ENCODE data around the gene APBB2. TPM values are rescaled to one million over a fixed set of nuclear protein-coding genes. Genes with fewer than 3 reads are reported as not detected.

APBB2 gene
- total and polyA plus RNA-seq, 4 donors: 4.8 to 31.5 (median 11.2) TPM

DNA sequence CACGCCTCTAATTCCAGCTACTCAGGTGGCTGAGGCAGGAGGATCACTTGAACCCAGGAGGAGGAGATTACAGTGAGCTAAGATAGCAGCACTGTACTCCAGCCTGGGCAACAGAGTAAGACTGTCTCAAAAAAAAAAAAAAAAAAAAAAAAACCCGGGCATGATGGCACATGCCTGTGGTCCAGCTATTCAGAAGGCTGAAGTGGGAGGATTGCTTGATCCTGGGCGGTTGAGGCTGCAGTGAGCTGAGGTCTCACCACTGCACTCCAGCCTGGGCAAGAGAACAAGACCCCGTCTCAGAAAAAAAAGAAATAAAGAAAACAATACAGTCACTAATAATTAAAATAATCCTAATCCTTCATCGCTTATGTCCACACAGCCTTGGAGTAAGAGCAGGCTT is 68.1 kb downstream of the APBB2 start:
- 95% methylated on average over 5 of the region's 5 CpGs for WGBS
- Histone ChIP-seq H3K27ac (ENCODE audit: low read depth in 1 of 2, low read length in 2 of 2) (peak overlapping the region; percentile 66 to 85), H3K9ac (ENCODE audit: low read depth in 1 of 2, low read length in 2 of 2) (peak overlapping the region in 1 of 2 donors; percentile 32)

DNA sequence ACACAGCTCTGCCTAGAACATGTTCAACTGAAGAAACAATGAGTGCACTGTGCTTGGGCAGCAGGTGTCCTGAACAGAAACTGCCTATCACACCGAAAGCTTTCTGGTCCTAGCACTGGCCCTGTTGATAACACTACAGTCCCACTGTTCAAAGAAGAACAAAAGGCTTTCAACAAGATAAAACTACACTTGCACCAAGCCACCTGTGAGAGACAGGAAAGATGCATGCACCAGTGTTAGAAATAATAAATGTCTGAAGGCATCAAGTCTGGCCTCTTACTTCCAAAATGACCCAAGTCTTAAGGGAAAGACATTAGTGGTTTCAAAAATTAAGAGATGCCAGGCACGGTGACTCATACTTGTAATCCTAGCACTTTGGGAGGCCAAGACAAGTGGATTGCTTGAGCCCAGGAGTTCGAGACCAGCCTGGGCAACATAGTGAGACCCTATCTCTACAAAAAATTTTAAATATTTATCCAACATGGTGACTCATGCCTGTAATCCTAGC is 68.7 kb downstream of the APBB2 start:
- TF ChIP-seq FOXA2 (IDR thresholded peaks at IDR 0.05) (no peak), JUND (IDR thresholded peaks at IDR 0.05) (no peak)
- TF ChIP-seq, protein P1, sequence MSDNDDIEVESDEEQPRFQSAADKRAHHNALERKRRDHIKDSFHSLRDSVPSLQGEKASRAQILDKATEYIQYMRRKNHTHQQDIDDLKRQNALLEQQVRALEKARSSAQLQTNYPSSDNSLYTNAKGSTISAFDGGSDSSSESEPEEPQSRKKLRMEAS (IDR thresholded peaks at IDR 0.05): no peak
- no peak overlapping the region for H3K9ac ChIP-seq (ENCODE audit: low read depth in 1 of 2, low read length in 2 of 2)
- H3K36me3 ChIP-seq (ENCODE audit: control insufficient read depth in 4 of 4, insufficient read depth in 3 of 4, low read depth in 1 of 4, low read length in 3 of 4): no peaks in the 10 kb centered on the region
- peak overlapping the region in 1 of 2 donors; percentile 91 for H3K27ac ChIP-seq (ENCODE audit: low read depth in 1 of 2, low read length in 2 of 2)
- H3K9me3 ChIP-seq (ENCODE audit: control insufficient read depth in 4 of 4, low read length in 3 of 4): no peaks in the 10 kb centered on the region
- peaks cover 6 to 43% (median 30%) of the 10 kb centered on the region in 4 donors for H3K4me1 ChIP-seq (ENCODE audit: control insufficient read depth in 4 of 4, insufficient read depth in 4 of 4, low read length in 3 of 4)
- 89% methylated on average over 3 of the region's 3 CpGs for WGBS
- H3K27me3 ChIP-seq (ENCODE audit: control insufficient read depth in 4 of 4, insufficient read depth in 4 of 4, low read length in 3 of 4): no peaks in the 10 kb centered on the region
- no peak for DNase-seq (ENCODE audit: low spot score)
- H3K4me3 ChIP-seq (ENCODE audit: low read depth in 1 of 3, low read length in 3 of 3): no peak overlapping the region

More for the DNA sequence above, 68.1 kb downstream of the APBB2 start:
- H3K36me3 ChIP-seq (ENCODE audit: control insufficient read depth in 4 of 4, insufficient read depth in 3 of 4, low read depth in 1 of 4, low read length in 3 of 4): no peaks in the 10 kb centered on the region
- H3K27me3 ChIP-seq (ENCODE audit: control insufficient read depth in 4 of 4, insufficient read depth in 4 of 4, low read length in 3 of 4): no peaks in the 10 kb centered on the region
- TF ChIP-seq EGR1 (IDR thresholded peaks at IDR 0.05; ENCODE audit: low read depth in 2 of 2): no peak
- TF ChIP-seq, protein P2, sequence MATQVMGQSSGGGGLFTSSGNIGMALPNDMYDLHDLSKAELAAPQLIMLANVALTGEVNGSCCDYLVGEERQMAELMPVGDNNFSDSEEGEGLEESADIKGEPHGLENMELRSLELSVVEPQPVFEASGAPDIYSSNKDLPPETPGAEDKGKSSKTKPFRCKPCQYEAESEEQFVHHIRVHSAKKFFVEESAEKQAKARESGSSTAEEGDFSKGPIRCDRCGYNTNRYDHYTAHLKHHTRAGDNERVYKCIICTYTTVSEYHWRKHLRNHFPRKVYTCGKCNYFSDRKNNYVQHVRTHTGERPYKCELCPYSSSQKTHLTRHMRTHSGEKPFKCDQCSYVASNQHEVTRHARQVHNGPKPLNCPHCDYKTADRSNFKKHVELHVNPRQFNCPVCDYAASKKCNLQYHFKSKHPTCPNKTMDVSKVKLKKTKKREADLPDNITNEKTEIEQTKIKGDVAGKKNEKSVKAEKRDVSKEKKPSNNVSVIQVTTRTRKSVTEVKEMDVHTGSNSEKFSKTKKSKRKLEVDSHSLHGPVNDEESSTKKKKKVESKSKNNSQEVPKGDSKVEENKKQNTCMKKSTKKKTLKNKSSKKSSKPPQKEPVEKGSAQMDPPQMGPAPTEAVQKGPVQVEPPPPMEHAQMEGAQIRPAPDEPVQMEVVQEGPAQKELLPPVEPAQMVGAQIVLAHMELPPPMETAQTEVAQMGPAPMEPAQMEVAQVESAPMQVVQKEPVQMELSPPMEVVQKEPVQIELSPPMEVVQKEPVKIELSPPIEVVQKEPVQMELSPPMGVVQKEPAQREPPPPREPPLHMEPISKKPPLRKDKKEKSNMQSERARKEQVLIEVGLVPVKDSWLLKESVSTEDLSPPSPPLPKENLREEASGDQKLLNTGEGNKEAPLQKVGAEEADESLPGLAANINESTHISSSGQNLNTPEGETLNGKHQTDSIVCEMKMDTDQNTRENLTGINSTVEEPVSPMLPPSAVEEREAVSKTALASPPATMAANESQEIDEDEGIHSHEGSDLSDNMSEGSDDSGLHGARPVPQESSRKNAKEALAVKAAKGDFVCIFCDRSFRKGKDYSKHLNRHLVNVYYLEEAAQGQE (IDR thresholded peaks at IDR 0.05): peak; percentile 40
- H3K9me3 ChIP-seq (ENCODE audit: control insufficient read depth in 4 of 4, low read length in 3 of 4): no peaks in the 10 kb centered on the region
- no peak for DNase-seq (ENCODE audit: low spot score)
- H3K4me3 ChIP-seq (ENCODE audit: low read depth in 1 of 3, low read length in 3 of 3): peak overlapping the region in 1 of 3 donors; percentile 29
- peaks cover 6 to 43% (median 30%) of the 10 kb centered on the region in 4 donors for H3K4me1 ChIP-seq (ENCODE audit: control insufficient read depth in 4 of 4, insufficient read depth in 4 of 4, low read length in 3 of 4)

DNA sequence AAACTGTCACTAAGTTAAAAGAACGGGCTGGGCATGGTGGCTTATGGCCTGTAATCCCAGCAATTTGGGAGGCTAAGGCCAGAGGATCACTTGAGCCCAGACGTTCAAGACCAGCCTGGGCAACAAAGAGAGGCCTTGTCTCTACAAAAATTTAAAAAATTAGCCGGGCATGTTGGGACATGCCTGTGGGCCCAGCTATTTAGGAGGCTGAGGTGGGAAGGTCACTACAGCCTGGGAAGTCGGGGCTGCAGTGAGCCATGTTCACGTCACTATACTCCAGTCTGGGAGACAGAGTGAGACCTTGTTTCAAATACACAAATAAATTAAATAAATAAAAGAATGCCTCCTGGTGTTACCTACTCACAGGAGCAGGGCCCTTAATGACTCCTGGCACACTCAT is 69.5 kb downstream of the APBB2 start:
- peaks cover 6 to 43% (median 30%) of the 10 kb centered on the region in 4 donors for H3K4me1 ChIP-seq (ENCODE audit: control insufficient read depth in 4 of 4, insufficient read depth in 4 of 4, low read length in 3 of 4)
- WGBS: 81% methylated on average over 5 of the region's 5 CpGs
- H3K9ac ChIP-seq (ENCODE audit: low read depth in 1 of 2, low read length in 2 of 2): no peak overlapping the region
- TF ChIP-seq NR2F2 (IDR thresholded peaks at IDR 0.05): no peak
- no peaks in the 10 kb centered on the region for H3K9me3 ChIP-seq (ENCODE audit: control insufficient read depth in 4 of 4, low read length in 3 of 4)
- no peak for DNase-seq (ENCODE audit: low spot score)
- H3K27me3 ChIP-seq (ENCODE audit: control insufficient read depth in 4 of 4, insufficient read depth in 4 of 4, low read length in 3 of 4): no peaks in the 10 kb centered on the region
- H3K4me3 ChIP-seq (ENCODE audit: low read depth in 1 of 3, low read length in 3 of 3): no peak overlapping the region
- no peaks in the 10 kb centered on the region for H3K36me3 ChIP-seq (ENCODE audit: control insufficient read depth in 4 of 4, insufficient read depth in 3 of 4, low read depth in 1 of 4, low read length in 3 of 4)
- H3K27ac ChIP-seq (ENCODE audit: low read depth in 1 of 2, low read length in 2 of 2): peak overlapping the region; percentile 33 to 91

DNA sequence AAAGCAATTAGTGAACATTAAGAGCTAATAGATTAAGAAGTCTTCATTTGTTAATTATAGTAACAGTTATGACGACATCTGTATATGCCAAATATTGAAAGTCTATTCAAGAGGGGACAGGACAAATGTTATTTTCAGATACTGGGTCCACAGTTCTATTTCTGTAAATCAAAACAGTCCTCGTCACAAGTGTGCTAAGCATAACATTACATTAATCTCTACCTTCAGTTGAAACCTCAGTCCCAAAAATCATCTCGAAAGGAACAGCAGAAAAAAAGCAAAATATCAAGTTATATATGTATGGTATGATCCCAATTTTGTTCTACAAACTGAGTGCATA is 70.3 kb downstream of the APBB2 start:
- 61% methylated on average over 3 of the region's 3 CpGs for WGBS
- no peak for DNase-seq (ENCODE audit: low spot score)
- no peak overlapping the region for H3K4me3 ChIP-seq (ENCODE audit: low read depth in 1 of 3, low read length in 3 of 3)

More for the DNA sequence above, 70.3 kb downstream of the APBB2 start:
- Histone ChIP-seq H3K36me3 (ENCODE audit: control insufficient read depth in 4 of 4, insufficient read depth in 3 of 4, low read depth in 1 of 4, low read length in 3 of 4) (no peaks in the 10 kb centered on the region), H3K27ac (ENCODE audit: low read depth in 1 of 2, low read length in 2 of 2) (peak overlapping the region; percentile 65 to 91), H3K27me3 (ENCODE audit: control insufficient read depth in 4 of 4, insufficient read depth in 4 of 4, low read length in 3 of 4) (no peaks in the 10 kb centered on the region), H3K9ac (ENCODE audit: low read depth in 1 of 2, low read length in 2 of 2) (no peak overlapping the region), H3K4me1 (ENCODE audit: control insufficient read depth in 4 of 4, insufficient read depth in 4 of 4, low read length in 3 of 4) (peaks cover 6 to 43% (median 30%) of the 10 kb centered on the region in 4 donors), H3K9me3 (ENCODE audit: control insufficient read depth in 4 of 4, low read length in 3 of 4) (no peaks in the 10 kb centered on the region)
- TF ChIP-seq HNF4A (conservative IDR thresholded peaks at IDR 0.05) (no peak), FOXA2 (IDR thresholded peaks at IDR 0.05) (no peak), FOXA1 (IDR thresholded peaks at IDR 0.05) (no peak), YY1 (IDR thresholded peaks at IDR 0.05) (no peak), GABPA (IDR thresholded peaks at IDR 0.05 in 1 of 2, conservative IDR thresholded peaks at IDR 0.05 in 1 of 2) (no peak), TAF1 (conservative IDR thresholded peaks at IDR 0.05) (no peak)
- TF ChIP-seq, protein P3, sequence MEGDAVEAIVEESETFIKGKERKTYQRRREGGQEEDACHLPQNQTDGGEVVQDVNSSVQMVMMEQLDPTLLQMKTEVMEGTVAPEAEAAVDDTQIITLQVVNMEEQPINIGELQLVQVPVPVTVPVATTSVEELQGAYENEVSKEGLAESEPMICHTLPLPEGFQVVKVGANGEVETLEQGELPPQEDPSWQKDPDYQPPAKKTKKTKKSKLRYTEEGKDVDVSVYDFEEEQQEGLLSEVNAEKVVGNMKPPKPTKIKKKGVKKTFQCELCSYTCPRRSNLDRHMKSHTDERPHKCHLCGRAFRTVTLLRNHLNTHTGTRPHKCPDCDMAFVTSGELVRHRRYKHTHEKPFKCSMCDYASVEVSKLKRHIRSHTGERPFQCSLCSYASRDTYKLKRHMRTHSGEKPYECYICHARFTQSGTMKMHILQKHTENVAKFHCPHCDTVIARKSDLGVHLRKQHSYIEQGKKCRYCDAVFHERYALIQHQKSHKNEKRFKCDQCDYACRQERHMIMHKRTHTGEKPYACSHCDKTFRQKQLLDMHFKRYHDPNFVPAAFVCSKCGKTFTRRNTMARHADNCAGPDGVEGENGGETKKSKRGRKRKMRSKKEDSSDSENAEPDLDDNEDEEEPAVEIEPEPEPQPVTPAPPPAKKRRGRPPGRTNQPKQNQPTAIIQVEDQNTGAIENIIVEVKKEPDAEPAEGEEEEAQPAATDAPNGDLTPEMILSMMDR (IDR thresholded peaks at IDR 0.05; ENCODE audit: low read depth, low read length, missing input control): no peak
- TF ChIP-seq, protein P2 (IDR thresholded peaks at IDR 0.05): no peak

Measured in liver (tissue), 9 donors.